SK-N-SH treated with all-trans-retinoic acid at 6 μM for 48 hours (cell line): ENCODE data around the gene PIGS.

Source experiments
- ATAC-seq: fragments of 200-7000 bp; cut with Tn5 transposase; 3 replicates; pipeline ENCODE4 v1.9.1; 2020; ENCODE audit warnings: mild to moderate bottlenecking, moderate library complexity
- ARNTL ChIP-seq: fragments of 450-650 bp; formaldehyde crosslinking; IDR thresholded peaks from 2 replicates; pipeline ENCODE4 v1.5.0; 2020; ENCODE audit warnings: low read depth, mild to moderate bottlenecking, moderate library complexity, borderline replicate concordance
- BACH2 ChIP-seq: fragments of 250-450 bp; sonication (Bioruptor Pico); IDR thresholded peaks from 2 replicates; pipeline ENCODE4 v1.9.0; 2021; ENCODE audit warnings: mild to moderate bottlenecking, borderline replicate concordance
- ESRRG ChIP-seq: fragments of 250-450 bp; sonication (Bioruptor Pico); IDR thresholded peaks from 2 replicates; pipeline ENCODE4 v1.6.1; 2021; ENCODE audit warnings: mild to moderate bottlenecking
- GLIS3 ChIP-seq: fragments of 250-450 bp; sonication (Bioruptor Pico); IDR thresholded peaks from 2 replicates; pipeline ENCODE4 v1.5.0; 2020; ENCODE audit warnings: mild to moderate bottlenecking, moderate library complexity
- OSR1 ChIP-seq: fragments of 250-450 bp; sonication (Bioruptor Pico); IDR thresholded peaks from 2 replicates; pipeline ENCODE4 v1.8.0; 2022; ENCODE audit warnings: moderate library complexity, mild to moderate bottlenecking, inconsistent platforms
- PPARA ChIP-seq: fragments of 250-450 bp; sonication (Bioruptor Pico); IDR thresholded peaks from 2 replicates; pipeline ENCODE4 v1.5.0; 2020; ENCODE audit warnings: mild to moderate bottlenecking, borderline replicate concordance
- RARB ChIP-seq: fragments of 250-450 bp; sonication (Bioruptor Pico); IDR thresholded peaks from 2 replicates; pipeline ENCODE4 v1.8.0; 2021; ENCODE audit warnings: mild to moderate bottlenecking, moderate library complexity
- SNAI2 ChIP-seq: fragments of 250-450 bp; sonication (Bioruptor Pico); IDR thresholded peaks from 2 replicates; pipeline ENCODE4 v1.5.0; 2020; ENCODE audit warnings: mild to moderate bottlenecking, moderate library complexity
- ZC3H10 ChIP-seq: fragments of 250-450 bp; sonication (Bioruptor Pico); IDR thresholded peaks from 2 replicates; pipeline ENCODE4 v1.5.1; 2021; ENCODE audit warnings: mild to moderate bottlenecking, moderate library complexity
- ZFP3 ChIP-seq: fragments of 250-450 bp; sonication (Bioruptor Pico); IDR thresholded peaks from 2 replicates; pipeline ENCODE4 v1.5.0; 2020; ENCODE audit warnings: mild to moderate bottlenecking, moderate library complexity
- ZFP30 ChIP-seq: fragments of 450-650 bp; formaldehyde crosslinking; IDR thresholded peaks from 2 replicates; pipeline ENCODE4 v1.5.0; 2022; ENCODE audit warnings: mild to moderate bottlenecking, moderate library complexity
- ZNF565 ChIP-seq: fragments of 450-650 bp; formaldehyde crosslinking; conservative IDR thresholded peaks from 2 replicates; pipeline ENCODE4 v1.5.0; 2020; ENCODE audit warnings: low read depth, mild to moderate bottlenecking, moderate library complexity
- ZNF70 ChIP-seq: fragments of 450-650 bp; formaldehyde crosslinking; IDR thresholded peaks from 2 replicates; pipeline ENCODE4 v1.5.0; 2020; ENCODE audit warnings: mild to moderate bottlenecking, moderate library complexity
- ZNF8 ChIP-seq: fragments of 450-650 bp; formaldehyde crosslinking; IDR thresholded peaks from 2 replicates; pipeline ENCODE4 v1.5.0; 2020; ENCODE audit warnings: mild to moderate bottlenecking, moderate library complexity
- TF ChIP-seq, protein P1 (sequence below): fragments of 250-450 bp; sonication (Bioruptor Pico); IDR thresholded peaks from 2 replicates; pipeline ENCODE4 v1.5.1; 2020; ENCODE audit warnings: low read depth, mild to moderate bottlenecking, moderate library complexity
- TF ChIP-seq, protein P2 (sequence below): fragments of 250-450 bp; sonication (Bioruptor Pico); IDR thresholded peaks from 2 replicates; pipeline ENCODE4 v1.8.0; 2020; ENCODE audit warnings: mild to moderate bottlenecking, moderate library complexity, borderline replicate concordance
- TF ChIP-seq, protein P3 (sequence below): fragments of 250-450 bp; sonication (Bioruptor Pico); IDR thresholded peaks from 2 replicates; pipeline ENCODE4 v1.5.1; 2021; ENCODE audit warnings: mild to moderate bottlenecking, moderate library complexity
- TF ChIP-seq, protein P4 (sequence below): fragments of 250-450 bp; sonication (Bioruptor Pico); IDR thresholded peaks from 2 replicates; pipeline ENCODE4 v1.8.0; 2021; ENCODE audit warnings: low read depth, mild to moderate bottlenecking, moderate library complexity, borderline replicate concordance
- TF ChIP-seq, protein P5 (sequence below): fragments of 250-450 bp; sonication (Bioruptor Pico); IDR thresholded peaks from 2 replicates; pipeline ENCODE4 v1.5.0; 2020; ENCODE audit warnings: mild to moderate bottlenecking, moderate library complexity

Gene PIGS

DNA sequence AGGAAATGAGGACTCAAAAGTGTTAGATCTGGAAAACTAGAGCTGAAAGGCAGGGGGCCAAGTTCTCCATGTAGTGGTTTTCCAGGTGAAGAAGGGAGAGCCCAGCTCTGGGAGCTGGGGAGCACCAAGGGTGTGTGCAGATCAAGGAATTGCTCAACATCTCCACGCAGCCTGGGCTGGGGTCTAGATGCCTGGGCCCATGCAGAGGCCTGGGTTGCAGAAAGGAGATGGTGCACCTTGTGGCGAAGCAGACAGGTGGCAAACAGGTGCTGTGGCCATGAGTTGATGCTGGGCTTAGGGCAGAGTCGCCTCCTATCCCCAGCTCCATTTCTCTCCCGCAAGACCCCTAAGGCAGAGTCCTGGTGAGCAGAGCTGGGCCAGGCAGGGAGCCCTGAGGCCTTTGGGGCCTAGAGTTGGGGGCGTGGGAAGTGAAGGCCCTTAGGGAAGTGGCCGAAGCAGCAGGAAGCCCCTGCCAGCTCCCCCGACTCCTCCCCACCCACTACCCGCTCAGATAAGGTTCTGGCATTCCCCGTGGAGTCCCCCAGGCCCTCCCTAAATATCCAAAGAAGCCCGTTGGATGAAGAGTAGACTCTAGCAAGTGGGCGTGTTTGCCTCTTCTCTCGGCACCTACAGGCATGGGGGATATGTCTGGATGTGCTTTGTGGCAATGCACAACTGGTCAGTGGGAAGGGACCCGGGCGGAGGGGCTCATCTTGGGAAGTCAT is 64.4 kb downstream of the PIGS start:
- no peak for ATAC-seq

DNA sequence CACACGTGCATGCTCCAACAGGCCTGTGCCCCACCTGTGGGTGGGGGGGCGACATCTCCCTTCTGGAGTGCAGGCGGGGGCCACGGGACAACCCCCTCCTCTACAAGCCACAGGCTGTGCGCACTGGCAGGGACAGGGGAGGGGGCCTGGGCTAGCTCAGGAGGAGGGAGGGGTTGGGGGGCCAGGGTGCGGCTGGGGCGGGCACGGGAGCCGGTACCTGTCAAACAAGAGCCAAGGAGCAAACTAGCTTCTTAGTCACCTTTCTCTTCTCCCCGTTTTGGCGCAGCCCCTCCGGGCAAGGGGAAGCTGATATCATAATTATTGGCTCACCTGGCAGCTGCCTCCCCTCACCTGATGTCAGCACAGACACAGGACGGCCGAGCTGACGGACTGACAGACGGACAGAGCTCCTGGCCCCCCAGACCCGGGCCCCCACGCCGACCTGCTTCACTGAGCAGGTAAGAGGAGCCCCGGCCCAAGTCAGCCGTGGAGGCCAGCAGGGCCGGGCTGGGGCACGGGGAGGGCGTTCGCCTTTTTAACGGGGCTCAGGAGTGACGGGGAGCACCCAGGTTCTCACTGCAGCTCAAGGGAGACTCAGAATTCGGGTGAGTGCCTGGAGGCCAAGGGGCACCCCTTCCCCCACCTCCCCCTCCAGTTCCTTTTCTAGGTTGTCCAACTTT is 65.2 kb downstream of the PIGS start, which contains the start of gene FOXN1:
TSS of gene FOXN1 (plus strand) at position 363 of the 680 bp plus-strand sequence. CDS start 17,622 bp downstream, outside the sequence.
- ATAC-seq, result no peak
- TF ChIP-seq SNAI2 (no peak), ARNTL (CRISPR knock-in tag) (no peak), OSR1 (CRISPR knock-in tag) (no peak), BACH2 (CRISPR knock-in tag) (no peak), ZC3H10 (CRISPR knock-in tag) (no peak), RARB (no peak), GLIS3 (CRISPR knock-in tag) (no peak), ZNF8 (CRISPR knock-in tag) (no peak)
- TF ChIP-seq, protein P1, sequence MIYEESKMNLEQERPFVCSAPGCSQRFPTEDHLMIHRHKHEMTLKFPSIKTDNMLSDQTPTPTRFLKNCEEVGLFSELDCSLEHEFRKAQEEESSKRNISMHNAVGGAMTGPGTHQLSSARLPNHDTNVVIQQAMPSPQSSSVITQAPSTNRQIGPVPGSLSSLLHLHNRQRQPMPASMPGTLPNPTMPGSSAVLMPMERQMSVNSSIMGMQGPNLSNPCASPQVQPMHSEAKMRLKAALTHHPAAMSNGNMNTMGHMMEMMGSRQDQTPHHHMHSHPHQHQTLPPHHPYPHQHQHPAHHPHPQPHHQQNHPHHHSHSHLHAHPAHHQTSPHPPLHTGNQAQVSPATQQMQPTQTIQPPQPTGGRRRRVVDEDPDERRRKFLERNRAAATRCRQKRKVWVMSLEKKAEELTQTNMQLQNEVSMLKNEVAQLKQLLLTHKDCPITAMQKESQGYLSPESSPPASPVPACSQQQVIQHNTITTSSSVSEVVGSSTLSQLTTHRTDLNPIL (CRISPR knock-in tag), result no peak
- TF ChIP-seq, protein P2, sequence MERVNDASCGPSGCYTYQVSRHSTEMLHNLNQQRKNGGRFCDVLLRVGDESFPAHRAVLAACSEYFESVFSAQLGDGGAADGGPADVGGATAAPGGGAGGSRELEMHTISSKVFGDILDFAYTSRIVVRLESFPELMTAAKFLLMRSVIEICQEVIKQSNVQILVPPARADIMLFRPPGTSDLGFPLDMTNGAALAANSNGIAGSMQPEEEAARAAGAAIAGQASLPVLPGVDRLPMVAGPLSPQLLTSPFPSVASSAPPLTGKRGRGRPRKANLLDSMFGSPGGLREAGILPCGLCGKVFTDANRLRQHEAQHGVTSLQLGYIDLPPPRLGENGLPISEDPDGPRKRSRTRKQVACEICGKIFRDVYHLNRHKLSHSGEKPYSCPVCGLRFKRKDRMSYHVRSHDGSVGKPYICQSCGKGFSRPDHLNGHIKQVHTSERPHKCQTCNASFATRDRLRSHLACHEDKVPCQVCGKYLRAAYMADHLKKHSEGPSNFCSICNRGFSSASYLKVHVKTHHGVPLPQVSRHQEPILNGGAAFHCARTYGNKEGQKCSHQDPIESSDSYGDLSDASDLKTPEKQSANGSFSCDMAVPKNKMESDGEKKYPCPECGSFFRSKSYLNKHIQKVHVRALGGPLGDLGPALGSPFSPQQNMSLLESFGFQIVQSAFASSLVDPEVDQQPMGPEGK (CRISPR knock-in tag), result no peak
- TF ChIP-seq, protein P3, sequence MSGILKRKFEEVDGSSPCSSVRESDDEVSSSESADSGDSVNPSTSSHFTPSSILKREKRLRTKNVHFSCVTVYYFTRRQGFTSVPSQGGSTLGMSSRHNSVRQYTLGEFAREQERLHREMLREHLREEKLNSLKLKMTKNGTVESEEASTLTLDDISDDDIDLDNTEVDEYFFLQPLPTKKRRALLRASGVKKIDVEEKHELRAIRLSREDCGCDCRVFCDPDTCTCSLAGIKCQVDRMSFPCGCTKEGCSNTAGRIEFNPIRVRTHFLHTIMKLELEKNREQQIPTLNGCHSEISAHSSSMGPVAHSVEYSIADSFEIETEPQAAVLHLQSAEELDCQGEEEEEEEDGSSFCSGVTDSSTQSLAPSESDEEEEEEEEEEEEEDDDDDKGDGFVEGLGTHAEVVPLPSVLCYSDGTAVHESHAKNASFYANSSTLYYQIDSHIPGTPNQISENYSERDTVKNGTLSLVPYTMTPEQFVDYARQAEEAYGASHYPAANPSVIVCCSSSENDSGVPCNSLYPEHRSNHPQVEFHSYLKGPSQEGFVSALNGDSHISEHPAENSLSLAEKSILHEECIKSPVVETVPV (CRISPR knock-in tag), result no peak
- TF ChIP-seq, all 23 proteins: peak for 0

More for the DNA sequence above, 64.4 kb downstream of the PIGS start:
- TF ChIP-seq ESRRG (CRISPR knock-in tag) (no peak), ZNF8 (CRISPR knock-in tag) (no peak), GLIS3 (CRISPR knock-in tag) (no peak), BACH2 (CRISPR knock-in tag) (no peak), ZFP3 (CRISPR knock-in tag) (no peak), SNAI2 (no peak), OSR1 (CRISPR knock-in tag) (no peak), ARNTL (CRISPR knock-in tag) (no peak), ZNF565 (no peak), ZFP30 (CRISPR knock-in tag) (no peak), ZNF70 (CRISPR knock-in tag) (no peak), PPARA (CRISPR knock-in tag) (no peak)
- TF ChIP-seq, protein P3 (CRISPR knock-in tag), result no peak
- TF ChIP-seq, protein P4, sequence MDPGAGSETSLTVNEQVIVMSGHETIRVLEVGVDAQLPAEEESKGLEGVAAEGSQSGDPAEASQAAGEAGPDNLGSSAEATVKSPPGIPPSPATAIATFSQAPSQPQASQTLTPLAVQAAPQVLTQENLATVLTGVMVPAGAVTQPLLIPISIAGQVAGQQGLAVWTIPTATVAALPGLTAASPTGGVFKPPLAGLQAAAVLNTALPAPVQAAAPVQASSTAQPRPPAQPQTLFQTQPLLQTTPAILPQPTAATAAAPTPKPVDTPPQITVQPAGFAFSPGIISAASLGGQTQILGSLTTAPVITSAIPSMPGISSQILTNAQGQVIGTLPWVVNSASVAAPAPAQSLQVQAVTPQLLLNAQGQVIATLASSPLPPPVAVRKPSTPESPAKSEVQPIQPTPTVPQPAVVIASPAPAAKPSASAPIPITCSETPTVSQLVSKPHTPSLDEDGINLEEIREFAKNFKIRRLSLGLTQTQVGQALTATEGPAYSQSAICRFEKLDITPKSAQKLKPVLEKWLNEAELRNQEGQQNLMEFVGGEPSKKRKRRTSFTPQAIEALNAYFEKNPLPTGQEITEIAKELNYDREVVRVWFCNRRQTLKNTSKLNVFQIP, result no peak
- TF ChIP-seq, protein P5, sequence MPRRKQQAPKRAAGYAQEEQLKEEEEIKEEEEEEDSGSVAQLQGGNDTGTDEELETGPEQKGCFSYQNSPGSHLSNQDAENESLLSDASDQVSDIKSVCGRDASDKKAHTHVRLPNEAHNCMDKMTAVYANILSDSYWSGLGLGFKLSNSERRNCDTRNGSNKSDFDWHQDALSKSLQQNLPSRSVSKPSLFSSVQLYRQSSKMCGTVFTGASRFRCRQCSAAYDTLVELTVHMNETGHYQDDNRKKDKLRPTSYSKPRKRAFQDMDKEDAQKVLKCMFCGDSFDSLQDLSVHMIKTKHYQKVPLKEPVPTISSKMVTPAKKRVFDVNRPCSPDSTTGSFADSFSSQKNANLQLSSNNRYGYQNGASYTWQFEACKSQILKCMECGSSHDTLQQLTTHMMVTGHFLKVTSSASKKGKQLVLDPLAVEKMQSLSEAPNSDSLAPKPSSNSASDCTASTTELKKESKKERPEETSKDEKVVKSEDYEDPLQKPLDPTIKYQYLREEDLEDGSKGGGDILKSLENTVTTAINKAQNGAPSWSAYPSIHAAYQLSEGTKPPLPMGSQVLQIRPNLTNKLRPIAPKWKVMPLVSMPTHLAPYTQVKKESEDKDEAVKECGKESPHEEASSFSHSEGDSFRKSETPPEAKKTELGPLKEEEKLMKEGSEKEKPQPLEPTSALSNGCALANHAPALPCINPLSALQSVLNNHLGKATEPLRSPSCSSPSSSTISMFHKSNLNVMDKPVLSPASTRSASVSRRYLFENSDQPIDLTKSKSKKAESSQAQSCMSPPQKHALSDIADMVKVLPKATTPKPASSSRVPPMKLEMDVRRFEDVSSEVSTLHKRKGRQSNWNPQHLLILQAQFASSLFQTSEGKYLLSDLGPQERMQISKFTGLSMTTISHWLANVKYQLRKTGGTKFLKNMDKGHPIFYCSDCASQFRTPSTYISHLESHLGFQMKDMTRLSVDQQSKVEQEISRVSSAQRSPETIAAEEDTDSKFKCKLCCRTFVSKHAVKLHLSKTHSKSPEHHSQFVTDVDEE (CRISPR knock-in tag), result no peak
- TF ChIP-seq, protein P1 (CRISPR knock-in tag), result no peak
- TF ChIP-seq, protein P2 (CRISPR knock-in tag), result no peak
- TF ChIP-seq, all 23 proteins: peak for 0
